NOMO-1 treated with DMSO at 0.1 percent for 48 hours (cell line): Measurements from ENCODE around the gene PLCL1.
"Not testable (repeated sequence)": the region's sequence is repeated elsewhere in the genome, so short reads cannot be mapped to it uniquely, and the experiment has no call there.

Experiments used
- DNase-seq: peaks from one replicate; lab custom pipeline; 2025; ENCODE audit not compliant: unreplicated experiment; lab: John Stamatoyannopoulos, UW

The PLCL1 gene

GRCh38 chr2:197993830-197994229, 189.4 kb downstream of the PLCL1 start:
- DNase-seq, result no peak

GRCh38 chr2:197994751-197995150, 190.4 kb downstream of the PLCL1 start:
- DNase-seq, result no peak

- no peak for DNase-seq
Observed at GRCh38 chr2:197996583-197996982, 192.2 kb downstream of the PLCL1 start.

- no peak for DNase-seq
Observed at GRCh38 chr2:197997083-197997541, 192.7 kb downstream of the PLCL1 start.

GRCh38 chr2:197998702-197999101, 194.3 kb downstream of the PLCL1 start:
- DNase-seq, result no peak

GRCh38 chr2:198000417-198000816, 196.0 kb downstream of the PLCL1 start:
- DNase-seq, result no peak

GRCh38 chr2:198004173-198004572, 199.8 kb downstream of the PLCL1 start:
- no peak for DNase-seq

GRCh38 chr2:198004921-198005829, 200.8 kb downstream of the PLCL1 start:
- no peak for DNase-seq

GRCh38 chr2:198006733-198007132, 202.3 kb downstream of the PLCL1 start:
- no peak for DNase-seq

GRCh38 chr2:198008230-198008629, 203.8 kb downstream of the PLCL1 start:
- no peak for DNase-seq

- DNase-seq, result no peak
Observed at GRCh38 chr2:198012025-198012424, 207.6 kb downstream of the PLCL1 start.

- DNase-seq, result no peak
Observed at GRCh38 chr2:198016243-198016642, 211.8 kb downstream of the PLCL1 start.

- no peak for DNase-seq
Observed at GRCh38 chr2:198017068-198017467, 212.7 kb downstream of the PLCL1 start.

GRCh38 chr2:198028955-198029354, 224.6 kb downstream of the PLCL1 start:
- DNase-seq, result no peak

- DNase-seq, result not testable (repeated sequence)
Observed at GRCh38 chr2:198029576-198029975, 225.2 kb downstream of the PLCL1 start.

- no peak for DNase-seq
Observed at GRCh38 chr2:198033626-198034025, 229.2 kb downstream of the PLCL1 start.

- no peak for DNase-seq
Observed at GRCh38 chr2:198036029-198036879, 231.9 kb downstream of the PLCL1 start.

- no peak for DNase-seq
Observed at GRCh38 chr2:198040835-198041234, 236.4 kb downstream of the PLCL1 start.

- no peak for DNase-seq
Observed at GRCh38 chr2:198042189-198042588, 237.8 kb downstream of the PLCL1 start.

- DNase-seq, result no peak
Observed at GRCh38 chr2:198044777-198045176, 240.4 kb downstream of the PLCL1 start.

GRCh38 chr2:198045227-198045626, 240.8 kb downstream of the PLCL1 start:
- DNase-seq, result no peak

GRCh38 chr2:198052741-198053140, 248.3 kb downstream of the PLCL1 start:
- no peak for DNase-seq
